Glomerular visceral epithelial cell (primary cell): ENCODE measurements around the gene DNAJB9.
A peak's percentile ranks its signal among the peaks of the same experiment; 100 is the strongest.

Source experiments
- DNase-seq: peaks from one replicate; pipeline ENCODE4 v3.0.0-alpha.2; 2016; ENCODE audit errors: extremely low spot score

The DNAJB9 gene

DNA sequence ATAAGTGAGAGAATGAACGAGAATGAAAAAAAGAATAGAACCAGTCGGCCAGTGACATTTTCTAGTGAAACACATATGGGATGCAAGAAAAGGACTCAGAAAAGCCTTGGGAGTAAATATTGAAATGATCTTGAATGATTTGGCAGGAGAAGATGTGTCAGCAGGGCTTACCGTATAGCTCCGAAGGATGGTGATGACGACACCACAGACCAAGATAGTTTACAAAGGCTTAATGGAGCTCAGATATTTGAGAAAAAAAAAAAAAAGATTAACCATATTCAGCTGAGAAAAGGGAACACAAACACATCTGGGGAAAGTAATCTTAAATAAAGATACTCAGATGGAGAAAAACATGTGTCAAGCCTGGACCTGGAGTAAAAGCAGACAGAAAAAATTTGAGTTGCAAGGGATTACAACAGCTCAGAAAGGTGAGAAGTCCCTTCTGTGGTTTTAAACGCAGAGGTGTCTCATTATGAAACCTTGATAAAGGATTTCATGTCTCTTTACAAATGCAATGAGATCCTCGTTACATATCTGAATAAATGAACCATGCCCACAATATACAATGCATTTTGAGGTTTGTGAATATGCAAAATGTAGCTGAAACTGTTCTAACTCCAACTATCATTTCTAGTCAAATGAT, 36.0 kb downstream of the DNAJB9 start:
- DNase-seq = no peak

- no peak for DNase-seq
Measured at GRCh38 chr7:108609643-108610042, 40.0 kb downstream of the DNAJB9 start.

DNA sequence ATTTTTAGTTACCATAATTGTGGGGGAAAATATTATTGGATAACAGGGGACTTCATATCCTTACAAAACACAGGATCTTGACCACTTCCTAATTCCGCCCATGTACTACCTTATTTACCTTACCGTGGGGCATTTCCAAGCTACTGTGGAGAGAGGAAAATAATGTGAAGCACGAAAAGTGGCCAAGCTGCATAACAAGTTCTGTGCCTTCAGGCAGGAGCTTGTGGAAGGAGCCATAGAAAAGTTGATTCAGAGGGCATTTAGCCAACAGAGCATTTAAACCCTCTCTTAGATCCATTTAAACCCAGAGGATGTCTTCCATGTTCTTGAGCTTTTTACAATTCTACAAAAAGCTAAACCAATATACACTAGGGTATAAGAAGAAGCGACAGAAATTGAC, 41.6 kb downstream of the DNAJB9 start:
- no peak for DNase-seq

GRCh38 chr7:108613147-108613948, 43.7 kb downstream of the DNAJB9 start:
- peak; percentile 47 for DNase-seq

- DNase-seq = no peak
Measured at GRCh38 chr7:108613949-108614381, 44.3 kb downstream of the DNAJB9 start.

- no peak for DNase-seq
Measured at GRCh38 chr7:108614896-108615295, 45.2 kb downstream of the DNAJB9 start.

GRCh38 chr7:108618056-108618455, 48.4 kb downstream of the DNAJB9 start:
- no peak for DNase-seq

GRCh38 chr7:108623220-108623619, 53.5 kb downstream of the DNAJB9 start:
- no peak for DNase-seq
